D721Med (cell line): ENCODE results near the gene SLFN5.

ENCODE experiments used
- DNase-seq: peaks from one replicate; pipeline ENCODE4 v3.0.0; 2011; ENCODE audit warnings: low spot score; ENCODE audit not compliant: insufficient read length
- FAIRE-seq: peaks from 2 replicates; lab custom pipeline; 2011; peaks lifted over from hg19 to GRCh38; lab: Jason Lieb, UNC
- TF ChIP-seq, protein P1 (sequence below): IDR thresholded peaks from 2 replicates; pipeline ENCODE4 v1.5.1; 2012; ENCODE audit warnings: mild to moderate bottlenecking, control low read depth; ENCODE audit not compliant: insufficient read depth; ENCODE audit errors: missing control alignments

SLFN5 gene

DNA sequence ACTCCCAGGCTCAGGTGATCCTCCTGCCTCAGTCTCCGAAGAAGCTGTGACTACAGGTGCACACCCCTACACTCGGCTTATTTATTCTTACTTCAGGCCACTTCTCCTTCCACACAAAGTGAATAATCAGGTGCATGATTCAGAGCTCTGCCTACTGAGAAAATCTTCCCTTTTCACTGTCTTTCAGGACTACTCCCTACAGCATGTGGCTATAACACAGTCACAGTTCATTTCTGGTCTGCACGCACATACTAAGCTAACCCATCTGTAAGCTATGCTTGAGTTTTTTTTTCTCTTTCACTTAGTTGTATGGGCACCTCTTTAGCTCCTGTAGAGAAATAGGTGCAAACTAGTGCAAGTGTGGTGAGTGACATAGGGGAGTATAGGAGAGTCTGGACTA lies 7.6 kb upstream of the SLFN5 start:
- FAIRE-seq (no peak), DNase-seq (no peak)
- TF ChIP-seq, protein P1, sequence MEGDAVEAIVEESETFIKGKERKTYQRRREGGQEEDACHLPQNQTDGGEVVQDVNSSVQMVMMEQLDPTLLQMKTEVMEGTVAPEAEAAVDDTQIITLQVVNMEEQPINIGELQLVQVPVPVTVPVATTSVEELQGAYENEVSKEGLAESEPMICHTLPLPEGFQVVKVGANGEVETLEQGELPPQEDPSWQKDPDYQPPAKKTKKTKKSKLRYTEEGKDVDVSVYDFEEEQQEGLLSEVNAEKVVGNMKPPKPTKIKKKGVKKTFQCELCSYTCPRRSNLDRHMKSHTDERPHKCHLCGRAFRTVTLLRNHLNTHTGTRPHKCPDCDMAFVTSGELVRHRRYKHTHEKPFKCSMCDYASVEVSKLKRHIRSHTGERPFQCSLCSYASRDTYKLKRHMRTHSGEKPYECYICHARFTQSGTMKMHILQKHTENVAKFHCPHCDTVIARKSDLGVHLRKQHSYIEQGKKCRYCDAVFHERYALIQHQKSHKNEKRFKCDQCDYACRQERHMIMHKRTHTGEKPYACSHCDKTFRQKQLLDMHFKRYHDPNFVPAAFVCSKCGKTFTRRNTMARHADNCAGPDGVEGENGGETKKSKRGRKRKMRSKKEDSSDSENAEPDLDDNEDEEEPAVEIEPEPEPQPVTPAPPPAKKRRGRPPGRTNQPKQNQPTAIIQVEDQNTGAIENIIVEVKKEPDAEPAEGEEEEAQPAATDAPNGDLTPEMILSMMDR: no peak

DNA sequence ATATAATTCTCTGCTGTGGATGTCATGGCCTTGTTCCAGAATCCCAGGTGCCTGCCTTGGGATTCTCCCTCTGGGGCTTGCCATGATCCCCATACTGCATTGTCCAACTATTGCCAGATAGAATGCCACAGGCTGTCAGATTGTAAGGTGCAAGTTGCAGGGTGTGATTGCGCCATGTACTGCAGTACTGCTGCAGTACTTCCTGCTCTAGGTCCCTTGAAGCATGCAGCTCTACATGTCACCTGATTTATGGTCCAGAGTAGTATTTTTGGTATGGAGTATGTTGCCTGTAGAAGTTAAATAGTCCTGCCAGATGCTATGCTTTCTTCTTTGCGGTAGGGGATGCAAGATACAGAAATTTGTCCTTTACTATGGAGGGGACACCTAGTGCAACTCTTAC lies 7.0 kb upstream of the SLFN5 start:
- FAIRE-seq (no peak), DNase-seq (no peak)
- TF ChIP-seq, protein P1: no peak

DNA sequence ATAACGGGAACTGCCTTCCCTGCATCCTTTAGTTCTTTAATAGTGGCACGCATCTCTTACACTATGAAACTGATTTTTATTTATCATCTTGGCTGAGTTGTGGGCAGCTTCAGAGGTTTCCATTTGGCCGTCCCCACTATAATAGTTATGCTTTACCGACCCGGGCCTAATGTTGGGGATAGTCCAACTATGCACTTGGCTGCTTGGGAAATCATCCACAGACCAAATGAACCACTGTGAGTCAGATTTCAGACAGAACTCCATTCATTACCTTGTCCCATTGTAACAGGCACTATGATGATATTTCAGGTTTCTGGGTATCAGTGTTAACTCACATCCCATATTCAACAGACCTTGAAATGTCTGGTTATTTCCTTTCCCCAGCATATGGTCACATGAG lies 6.1 kb upstream of the SLFN5 start:
- no peak for FAIRE-seq
- TF ChIP-seq, protein P1: no peak
- no peak for DNase-seq

DNA sequence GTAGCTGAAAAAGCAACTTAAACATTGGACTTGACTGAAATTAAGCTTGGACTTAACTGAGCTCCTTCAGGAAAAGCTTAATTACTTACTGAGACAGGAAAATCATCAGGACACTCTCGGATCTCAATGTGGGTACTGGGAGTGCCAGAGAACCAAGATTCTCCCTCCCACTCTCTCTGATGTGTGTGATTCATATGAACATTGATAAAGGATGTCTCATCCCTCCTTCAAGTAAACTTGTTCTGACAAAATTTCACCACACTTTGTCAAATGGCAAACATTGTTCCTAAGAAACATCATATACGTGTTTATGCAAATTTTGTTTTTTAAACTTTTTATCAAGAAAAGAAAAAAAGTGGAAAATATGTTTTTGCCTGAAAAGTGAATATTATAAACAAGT lies 4.1 kb upstream of the SLFN5 start:
- no peak for FAIRE-seq
- TF ChIP-seq, protein P1: no peak
- no peak for DNase-seq

DNA sequence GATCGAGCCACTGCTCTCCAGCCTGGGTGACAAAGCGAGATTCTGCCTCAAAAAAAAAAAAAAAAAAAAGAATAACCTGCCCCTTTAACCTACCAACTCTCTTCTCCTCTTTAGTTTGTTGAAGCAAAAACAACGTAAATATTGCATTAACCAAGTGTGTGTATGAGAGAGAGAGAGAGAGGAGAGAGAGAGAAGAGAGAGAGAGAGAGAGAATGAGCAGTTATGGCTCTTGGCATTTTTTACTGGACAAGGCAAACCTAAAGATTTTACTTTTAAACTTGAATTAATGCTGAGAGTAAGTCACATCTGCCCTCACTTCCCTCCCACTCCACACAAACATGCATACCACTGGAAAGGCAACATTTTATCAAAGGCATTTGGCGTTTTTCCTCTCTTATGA lies 3.0 kb upstream of the SLFN5 start:
- TF ChIP-seq, protein P1: no peak
- FAIRE-seq: no peak

DNA sequence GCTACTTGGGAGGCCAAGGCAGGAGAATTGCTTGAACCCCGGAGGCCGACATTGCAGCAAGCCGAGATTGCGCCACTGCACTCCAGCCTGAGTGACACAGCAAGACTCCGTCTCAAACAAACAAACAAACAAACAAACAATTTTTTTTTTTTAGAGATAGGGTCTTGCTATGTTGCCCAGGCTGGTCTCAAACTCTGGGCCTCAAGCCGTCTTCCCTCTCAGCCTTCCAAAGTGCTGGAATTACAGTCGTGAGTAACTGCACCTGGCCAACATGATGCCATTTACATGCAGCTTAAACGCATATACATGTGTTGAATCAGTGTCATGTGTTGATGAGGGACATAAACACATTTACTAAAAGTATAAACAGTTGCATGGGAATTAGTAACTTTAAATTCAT lies 2.0 kb upstream of the SLFN5 start:
- DNase-seq (no peak), FAIRE-seq (no peak)
- TF ChIP-seq, protein P1: no peak

More for the DNA sequence above, 3.0 kb upstream of the SLFN5 start:
- DNase-seq: no peak

DNA sequence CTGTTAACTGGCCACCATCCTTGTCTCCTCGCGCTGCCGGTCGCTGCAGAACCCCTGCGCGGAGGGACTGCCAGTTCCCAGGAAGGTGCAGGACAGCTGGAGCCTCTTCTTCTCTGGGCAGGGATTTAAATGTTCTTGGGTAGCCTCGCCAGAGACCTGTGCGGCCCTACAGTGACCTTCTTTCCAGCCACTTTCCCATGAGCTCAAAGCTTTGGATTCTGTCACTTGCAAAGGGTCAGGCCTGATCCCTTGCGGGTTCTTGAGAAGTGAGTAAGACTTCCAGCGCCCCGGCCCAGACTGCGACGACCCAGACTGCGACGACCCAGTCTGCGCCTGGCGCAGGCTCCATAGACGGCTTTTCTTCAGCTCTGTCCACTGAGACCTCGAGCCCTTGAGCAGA lies 1.4 kb upstream of the SLFN5 start:
- DNase-seq (no peak), FAIRE-seq (no peak)
- TF ChIP-seq, protein P1: no peak
